ENCODE results near the gene TSPAN18.

The TSPAN18 gene

DNA sequence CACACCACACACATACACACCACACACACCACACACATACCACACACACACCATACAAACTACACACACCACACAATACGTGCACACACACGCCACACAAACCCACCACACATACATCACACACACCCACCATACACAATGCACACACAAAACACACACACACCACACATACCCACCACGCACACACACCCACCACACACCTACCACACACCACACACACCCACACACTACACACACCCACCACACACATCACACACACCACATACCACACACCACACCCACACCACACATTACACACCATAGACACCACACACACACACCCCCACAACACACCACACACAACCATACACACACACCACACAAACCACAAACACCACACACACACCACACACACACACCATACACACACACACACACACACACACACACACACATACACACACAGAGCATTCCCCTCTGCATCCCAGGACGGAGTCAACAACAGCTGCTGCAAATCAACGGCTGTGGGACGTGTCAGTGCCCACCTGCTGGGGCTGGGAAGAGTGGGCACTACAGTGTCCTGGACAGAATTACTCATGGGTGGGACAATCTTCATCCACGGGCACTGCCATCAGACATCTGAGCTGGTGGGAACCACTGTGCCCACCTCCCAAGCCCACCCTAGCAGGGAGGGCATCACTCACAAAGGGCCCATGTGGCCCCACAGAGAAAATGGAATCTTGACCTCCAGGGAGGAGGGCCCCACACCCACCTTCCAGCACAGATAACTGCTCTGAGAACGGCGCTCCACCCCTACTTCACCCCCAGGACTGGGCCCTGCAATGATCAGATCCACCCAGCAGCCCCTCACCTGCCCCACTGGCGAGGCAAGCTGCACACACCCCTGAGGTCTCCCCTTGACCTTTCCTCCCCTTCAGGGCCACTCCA lies 215.5 kb downstream of the TSPAN18 start:
- DNase-seq (ENCODE audit: low read depth), result no peak

DNA sequence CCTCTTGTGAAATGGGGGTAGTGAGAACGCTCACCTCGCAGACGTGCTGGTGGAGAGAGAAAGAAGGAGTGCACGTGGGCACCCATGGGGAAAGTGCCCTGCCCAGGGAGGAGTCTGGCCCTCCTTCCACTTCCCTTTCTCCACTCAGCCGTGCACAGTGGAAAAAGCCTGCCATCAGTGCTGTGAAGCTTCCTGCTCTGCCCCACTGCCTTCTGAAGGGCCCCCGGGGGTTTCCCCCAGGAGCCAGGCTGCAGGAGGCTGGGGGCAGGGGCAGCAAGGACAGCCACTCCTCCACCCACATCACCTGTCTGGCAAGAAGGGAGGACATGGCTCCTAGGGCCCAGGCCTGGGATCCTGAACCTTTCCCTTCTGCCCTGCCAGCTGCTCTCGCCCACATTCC lies 216.4 kb downstream of the TSPAN18 start:
- no peak for DNase-seq (ENCODE audit: low read depth)

DNA sequence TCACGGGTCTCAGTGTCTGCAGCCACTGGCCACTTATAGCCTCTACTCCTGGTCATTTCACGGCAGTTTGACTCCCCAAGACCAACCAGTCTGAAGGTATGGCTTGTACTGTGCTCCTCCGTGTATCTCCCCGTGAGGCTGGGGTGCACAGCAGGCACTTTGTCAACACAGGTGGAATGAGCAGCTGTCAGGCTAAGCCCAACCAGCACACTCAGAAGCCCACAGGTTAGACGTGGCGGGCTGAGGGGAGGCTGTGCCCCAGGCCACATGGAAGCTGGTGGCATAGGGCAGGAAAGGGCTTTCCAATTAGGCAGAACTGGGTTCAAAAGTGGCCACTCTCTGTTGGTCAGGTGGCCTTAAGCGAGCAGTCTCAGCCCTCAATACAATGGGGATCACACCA lies 216.9 kb downstream of the TSPAN18 start:
- DNase-seq (ENCODE audit: low read depth), result no peak

DNA sequence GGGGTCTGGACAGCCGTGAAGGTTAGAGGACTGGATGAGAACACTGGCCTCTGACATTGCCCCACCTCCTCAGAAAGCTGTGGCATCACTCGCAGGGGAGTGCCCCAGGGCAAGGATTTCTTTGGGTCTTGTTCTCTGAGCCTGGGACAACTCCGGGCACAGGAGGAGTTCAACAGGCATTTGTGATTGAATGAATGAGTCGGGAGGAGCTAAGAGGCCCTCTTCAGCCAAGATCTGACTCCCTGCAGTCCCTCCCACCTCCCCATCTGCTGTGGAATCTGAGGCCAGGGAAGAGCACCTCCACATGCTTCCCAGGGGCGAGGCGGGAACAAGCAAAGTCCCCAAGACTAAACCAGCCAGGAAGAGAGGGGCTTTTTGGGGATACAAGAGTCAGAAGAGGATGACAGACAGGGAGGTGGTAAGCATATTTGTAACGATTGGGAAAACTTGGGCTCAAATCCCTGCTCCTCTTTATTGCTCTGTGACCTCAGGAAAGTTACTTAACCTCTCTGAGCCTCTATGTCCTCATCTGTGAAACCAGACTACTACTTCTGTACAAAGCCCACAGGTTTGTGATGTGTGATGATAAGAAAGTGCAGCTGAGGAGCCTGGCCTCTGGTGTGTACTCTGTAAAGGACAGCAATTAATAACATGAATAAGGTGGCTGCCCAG lies 217.6 kb downstream of the TSPAN18 start:
- DNase-seq (ENCODE audit: low read depth), result no peak

DNA sequence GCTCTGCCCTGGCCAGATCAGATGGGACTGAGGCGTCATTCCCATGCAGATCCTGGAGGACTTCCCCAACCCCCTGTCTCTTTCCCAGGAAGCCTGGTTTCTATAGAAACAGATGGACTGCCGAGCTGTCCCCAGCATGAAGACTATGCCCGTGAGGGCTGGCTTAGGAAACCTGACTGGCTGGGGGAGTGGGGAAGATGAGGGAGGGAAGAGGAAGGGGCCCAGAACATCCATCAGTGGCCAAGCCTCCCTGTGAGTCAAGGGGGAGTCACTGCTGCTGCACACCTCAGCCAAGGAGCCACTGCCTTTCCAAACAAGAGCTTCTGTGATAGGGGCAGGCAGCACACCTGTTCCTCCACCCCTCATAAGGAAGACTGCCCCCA lies 218.1 kb downstream of the TSPAN18 start:
- no peak for DNase-seq (ENCODE audit: low read depth)

DNA sequence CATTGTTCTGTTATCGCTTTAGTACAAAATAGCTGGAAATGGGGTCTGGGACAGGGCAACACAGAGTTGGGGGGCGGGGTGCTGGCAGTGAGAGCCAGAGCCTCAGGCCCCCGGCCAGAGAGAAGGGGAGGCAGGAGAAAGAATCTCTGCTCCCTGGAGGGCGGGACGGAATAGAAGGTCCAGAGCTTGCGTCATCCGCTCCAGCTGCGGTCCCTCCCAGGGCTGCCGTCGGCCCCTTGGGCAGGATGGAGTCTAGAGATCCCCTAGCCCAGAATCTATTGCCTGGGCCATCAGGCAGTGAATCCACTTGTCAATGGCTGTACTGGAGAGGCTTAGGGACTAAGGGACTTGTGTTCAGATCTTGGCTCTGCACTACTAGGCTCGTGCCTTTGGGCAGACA lies 218.9 kb downstream of the TSPAN18 start:
- DNase-seq (ENCODE audit: low read depth), result no peak

DNA sequence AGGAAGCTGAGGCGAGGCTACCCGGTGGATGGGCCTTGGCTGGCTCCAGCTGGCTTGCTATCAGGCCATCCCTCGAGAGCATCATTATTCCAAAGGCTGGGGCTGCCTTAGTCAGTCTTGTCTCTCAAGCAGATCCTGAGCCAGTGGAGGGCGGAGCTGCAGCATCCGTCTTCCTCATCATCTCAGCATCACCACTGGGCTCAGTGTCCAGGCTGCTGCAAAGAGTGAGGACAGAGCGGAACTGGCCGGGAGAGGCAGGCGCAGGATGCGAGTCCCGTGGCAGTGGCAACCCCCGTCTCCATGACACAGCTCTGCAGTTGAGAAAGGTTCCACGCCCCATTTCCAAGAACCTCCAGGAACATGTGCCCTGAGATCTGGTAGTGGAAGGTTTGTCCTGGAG lies 219.5 kb downstream of the TSPAN18 start:
- DNase-seq (ENCODE audit: low read depth), result no peak

DNA sequence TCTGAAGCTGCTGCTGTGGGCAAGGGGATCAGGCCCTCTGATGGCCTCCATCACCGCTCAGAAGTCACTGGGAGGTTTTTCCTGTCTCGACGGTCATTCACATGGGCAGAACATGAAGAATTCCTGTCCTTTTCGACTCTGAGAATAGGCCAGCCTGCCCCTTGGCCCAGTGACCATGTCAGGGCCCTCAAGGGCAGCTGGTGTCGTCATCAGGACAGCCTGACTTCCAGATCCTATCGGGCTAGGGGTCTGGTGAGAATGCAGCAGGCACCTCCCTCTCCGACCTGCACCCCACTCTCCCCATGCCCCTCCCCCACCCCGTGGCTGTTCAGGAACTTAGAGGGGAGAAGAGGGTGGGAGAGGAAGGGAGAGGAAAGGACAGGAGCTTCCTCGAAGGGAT lies 220.4 kb downstream of the TSPAN18 start:
- no peak for DNase-seq (ENCODE audit: low read depth)

DNA sequence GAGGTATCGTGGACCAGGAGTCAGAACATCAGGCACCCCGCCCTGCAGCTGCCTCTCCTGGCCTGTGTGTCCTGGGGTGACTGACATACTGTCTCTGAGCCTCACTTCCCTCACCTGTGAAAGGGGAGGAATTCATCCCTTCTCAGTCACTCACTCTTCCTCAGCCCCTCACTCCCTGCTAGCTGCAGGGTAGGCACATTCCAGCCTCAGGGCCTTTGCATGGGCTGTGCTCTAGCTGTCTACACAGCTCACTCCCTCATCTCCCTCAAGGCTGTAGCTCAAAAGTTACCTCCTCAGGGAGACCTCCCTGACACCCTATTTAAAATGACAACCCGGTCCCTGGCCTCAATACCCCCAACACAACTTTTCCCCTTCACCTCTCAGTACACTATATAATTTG lies 221.4 kb downstream of the TSPAN18 start:
- DNase-seq (ENCODE audit: low read depth), result no peak

DNA sequence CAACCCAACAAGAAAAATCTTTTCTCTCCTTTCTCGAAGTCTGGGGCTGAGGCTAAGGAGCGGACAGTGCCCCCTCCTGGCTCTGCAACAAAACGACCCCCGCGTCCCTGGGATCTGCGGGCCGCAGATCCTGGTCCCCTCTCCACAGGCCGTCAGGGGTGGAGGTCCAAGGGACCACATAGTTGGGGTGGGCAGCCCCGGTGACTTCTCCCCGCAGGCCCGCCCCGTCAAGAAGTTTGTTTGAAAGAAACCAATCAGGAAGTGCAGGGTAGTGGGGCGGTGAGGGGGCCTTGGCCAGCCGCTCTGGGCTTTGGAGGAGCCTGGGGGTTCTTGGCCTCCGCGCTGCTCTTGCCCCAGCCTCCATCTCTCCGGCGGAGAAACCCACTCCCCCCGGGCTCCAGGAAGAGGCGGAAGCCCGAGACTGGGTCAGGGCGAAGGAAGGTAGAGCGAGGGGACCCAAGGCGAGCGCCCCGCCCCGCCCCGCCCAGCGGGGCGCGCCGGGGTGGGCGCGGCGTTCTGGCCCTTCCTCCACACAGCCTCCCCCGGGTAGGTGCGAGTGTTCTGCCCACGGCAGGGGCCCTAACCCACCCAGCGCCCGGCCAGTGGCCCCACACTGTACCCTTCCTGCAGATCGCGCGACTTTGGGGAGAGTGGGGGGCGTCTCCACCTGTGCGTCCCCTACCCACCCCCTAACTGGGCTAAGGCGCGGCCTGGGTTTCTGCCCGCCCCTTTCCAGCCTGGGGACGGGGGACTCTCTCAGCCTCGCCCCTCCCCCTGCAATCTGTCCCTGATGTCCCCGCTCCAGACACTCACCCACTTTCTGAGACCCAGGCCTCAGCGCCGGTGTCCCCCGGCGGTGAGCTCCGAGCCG lies 222.6 kb downstream of the TSPAN18 start:
- peak; percentile 15 for DNase-seq (ENCODE audit: low read depth)

DNA sequence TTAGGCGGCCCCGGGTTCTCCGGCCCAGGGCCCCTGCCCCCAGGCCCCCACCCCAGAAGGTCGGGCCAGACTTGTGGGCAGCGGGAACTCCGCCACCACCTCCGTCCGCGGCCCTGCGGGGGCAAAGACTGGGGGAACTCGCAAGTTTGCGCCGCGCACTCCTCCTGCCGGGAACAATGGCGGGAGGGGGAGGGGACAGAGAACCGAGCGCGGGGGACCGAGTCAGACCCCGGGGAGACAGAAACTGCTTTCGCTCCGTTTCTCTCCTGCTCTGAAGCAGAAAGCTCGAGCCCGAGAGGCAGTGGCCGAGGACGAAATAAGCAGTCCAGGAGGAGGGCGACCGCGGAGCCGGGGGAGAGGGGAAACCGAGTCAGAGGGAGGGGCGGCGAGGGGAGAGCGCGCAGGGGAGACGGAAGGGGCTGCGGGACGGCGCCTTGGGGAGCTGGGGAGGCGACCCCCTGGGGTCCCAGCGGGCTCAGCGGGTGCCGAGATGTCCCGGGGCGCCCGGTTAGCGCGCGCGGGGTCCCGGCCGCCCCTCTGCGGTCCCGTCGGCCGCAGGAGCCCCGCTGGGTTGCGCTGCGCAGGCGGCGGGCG lies 223.4 kb downstream of the TSPAN18 start:
- no peak for DNase-seq (ENCODE audit: low read depth)

DNA sequence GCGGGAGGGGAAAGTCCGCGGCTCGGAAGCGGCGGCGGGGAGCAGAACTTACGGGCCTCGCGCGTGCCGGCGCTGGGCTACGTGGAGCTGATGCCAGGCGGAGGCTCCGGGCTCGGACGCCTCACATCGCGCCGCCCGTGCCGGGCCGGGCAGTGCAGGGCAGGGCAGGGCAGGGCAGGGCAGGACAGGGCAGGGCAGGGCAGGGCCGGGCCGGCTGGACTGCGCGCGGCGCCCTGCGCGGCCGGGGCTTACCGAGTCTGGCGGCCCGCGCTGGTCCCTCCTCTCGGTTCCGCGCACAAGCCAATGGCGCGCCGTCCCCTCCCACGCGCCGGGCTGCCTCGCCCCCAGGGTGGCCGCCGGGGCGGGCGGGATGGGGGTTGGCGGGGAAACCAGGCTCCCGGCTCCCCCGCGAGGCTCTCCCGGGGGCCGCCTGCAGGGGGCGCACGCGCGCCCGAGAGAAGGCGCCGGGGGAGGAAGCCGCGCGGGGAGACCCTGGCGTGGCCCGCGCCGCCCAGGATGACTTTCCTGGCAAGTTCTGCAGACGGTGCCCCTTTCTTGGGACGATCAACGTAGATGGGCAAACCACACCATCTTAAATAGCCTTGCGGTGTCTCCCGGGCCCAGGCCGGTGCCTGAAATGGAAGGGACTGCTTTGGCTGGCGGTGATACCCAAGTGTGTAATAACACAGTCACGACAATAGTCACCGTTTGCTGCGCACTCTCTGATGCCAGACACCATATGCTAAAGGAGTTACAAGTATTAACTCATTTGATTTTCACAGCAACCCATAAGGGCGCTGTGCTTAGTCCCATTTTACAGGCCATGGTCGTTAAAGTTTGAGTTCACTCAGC lies 224.1 kb downstream of the TSPAN18 start, which contains the start of gene TP53I11:
Gene TP53I11 (minus strand): TSS at position 259 of the 852 bp plus-strand sequence. CDS start 12,548 bp downstream, outside the sequence.
- peak; percentile 47 for DNase-seq (ENCODE audit: low read depth)

DNA sequence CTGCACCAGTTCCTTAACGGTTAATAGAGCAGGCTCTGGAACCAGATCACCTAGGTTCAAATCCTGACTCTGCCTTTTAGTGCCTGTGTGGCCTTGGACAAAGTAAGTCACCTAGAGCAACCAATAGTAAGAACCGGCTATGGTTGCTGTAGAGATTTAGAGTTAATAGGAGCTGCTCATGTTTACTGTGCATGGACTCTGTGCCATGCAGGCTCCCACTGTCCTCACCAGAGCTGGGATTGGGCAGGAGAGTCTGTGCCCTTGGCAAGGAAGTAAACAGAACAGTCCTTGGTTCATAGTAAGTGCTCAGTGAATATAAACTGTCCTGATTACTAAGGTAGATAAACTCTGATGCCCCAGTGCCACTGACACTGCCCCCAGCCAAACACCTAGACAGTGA lies 225.3 kb downstream of the TSPAN18 start:
- no peak for DNase-seq (ENCODE audit: low read depth)

DNA sequence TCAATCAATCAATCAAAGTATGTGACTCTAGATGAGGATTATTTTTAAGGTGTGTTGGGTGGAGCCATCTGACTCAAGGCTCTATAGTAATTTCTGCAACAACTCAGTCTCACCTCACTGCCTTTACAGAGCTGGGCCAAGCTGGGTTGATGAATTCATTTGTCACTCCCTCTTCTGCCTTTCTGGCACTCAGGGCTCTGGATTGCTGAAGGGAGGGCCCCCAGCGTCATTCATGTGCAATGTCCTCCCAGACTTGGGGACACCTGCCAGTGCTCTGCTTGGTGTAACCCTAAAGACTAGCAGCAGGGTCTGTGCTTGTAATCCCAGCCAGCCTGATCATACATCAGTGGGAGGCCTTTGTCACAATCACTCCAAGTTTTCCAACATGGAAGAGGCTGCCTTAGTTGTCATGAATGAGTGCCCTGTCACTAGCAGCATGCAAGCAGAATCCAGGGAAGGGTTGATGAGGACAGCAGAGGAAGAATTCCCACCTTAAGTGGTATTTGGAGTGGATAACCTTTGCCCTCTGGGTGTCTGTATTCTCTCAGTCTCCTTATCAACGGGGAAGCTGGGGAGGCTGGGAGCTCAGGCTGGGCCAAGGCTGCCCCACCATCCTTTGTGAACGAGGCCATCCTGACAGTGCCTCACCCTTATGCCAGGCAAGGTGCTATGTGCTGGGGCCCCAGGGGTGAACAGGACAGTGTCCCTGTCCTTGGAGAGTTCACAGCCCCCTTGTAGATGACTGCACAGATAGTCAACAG lies 225.9 kb downstream of the TSPAN18 start:
- DNase-seq (ENCODE audit: low read depth), result no peak

DNA sequence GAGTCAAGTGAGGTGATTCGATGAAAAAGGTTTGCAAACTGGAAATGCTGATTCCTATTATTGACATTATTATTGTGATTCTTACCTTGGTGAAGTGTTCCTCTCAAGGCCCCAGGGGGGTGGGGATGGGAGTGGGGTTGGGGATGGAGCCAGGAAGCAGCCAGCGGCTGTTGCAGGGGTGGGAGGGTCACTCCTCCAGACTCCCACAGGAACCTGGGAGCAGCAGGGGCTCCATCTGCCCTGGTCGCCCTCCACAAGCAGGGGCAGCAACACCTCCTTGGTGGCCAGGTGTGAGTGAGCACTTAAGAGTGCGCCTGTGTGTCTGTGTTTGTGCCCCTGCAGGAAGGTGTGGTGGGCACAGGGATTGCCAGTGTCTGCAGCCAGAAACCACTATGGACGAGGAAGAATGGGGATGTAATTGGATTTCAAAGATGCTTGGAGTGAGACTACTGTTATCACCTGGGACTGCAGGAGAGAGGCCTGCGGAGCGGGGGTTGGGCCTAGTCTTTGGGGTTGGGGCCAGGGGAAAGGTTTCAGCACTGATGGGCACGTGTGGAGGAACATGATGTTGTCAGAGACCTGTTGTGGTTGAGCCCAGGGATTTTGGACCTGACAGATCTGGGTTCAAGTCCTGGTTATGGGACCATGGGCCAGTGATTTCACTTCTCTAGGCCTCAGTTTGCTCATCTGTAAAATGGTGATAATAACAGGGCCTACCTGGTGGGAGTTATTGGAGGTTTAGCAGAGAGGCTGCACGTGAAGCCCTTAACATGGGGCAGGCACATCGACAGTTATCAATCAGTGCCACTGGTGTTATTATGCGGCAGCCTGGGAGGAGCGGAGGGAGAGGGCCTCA lies 227.5 kb downstream of the TSPAN18 start:
- no peak for DNase-seq (ENCODE audit: low read depth)

DNA sequence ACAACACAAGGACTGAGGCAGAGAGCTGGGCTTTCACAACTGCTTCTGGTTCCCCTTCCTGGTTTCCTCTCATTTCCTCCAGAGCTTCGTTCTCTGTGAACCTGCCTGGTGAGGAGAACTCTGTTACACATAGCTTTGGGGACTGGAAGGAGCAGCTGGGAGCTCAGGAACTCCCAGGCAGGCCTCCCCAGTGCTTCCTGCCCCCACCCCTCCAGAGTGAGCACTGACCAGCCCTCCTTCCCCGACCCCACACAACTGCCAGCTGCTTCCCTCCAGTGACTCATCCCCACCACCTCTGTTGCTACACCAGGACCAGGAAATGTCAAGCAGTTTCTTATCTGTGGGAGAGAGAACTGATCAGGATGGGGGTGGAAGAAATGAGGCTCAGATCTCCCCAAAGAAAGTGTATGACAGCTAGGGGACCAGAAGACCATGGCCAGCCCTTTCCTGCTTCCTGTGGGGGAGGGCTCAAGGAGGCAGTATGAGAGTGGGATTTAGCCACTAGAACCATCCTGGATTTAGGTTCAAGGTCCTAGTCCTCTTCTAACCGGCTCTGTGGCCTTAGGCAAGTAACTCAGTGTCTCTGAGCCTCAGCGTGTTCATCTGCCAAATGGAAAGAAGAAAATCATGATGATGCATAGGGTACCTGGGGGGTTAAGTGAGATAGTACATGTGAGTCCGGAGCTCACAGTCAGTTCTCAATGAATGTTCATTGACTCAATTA lies 228.4 kb downstream of the TSPAN18 start:
- peak; percentile 29 for DNase-seq (ENCODE audit: low read depth)

DNA sequence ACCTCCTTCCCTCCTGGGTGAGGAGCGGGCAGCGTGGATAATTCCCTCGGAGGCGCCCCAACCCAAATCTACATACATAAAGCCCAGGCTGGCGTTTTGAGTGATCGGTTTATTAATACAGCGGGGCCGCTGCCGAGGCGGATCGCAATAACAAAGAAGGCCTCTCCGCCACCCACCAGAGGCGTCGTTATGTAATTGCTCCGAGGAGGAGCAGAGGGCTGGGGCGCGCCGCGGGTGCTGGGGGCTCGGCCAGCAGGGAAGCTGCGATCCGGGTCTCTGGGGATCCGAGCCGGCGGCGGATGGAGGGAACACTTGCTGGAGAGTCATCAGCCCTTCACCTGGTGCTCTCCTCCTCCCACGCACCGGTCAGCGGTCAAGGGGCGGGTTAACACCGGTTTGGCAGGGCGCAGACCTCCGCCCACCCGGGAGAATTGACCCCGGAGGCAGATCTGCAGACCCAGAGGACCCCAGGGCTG lies 230.3 kb downstream of the TSPAN18 start:
- no peak for DNase-seq (ENCODE audit: low read depth)

DNA sequence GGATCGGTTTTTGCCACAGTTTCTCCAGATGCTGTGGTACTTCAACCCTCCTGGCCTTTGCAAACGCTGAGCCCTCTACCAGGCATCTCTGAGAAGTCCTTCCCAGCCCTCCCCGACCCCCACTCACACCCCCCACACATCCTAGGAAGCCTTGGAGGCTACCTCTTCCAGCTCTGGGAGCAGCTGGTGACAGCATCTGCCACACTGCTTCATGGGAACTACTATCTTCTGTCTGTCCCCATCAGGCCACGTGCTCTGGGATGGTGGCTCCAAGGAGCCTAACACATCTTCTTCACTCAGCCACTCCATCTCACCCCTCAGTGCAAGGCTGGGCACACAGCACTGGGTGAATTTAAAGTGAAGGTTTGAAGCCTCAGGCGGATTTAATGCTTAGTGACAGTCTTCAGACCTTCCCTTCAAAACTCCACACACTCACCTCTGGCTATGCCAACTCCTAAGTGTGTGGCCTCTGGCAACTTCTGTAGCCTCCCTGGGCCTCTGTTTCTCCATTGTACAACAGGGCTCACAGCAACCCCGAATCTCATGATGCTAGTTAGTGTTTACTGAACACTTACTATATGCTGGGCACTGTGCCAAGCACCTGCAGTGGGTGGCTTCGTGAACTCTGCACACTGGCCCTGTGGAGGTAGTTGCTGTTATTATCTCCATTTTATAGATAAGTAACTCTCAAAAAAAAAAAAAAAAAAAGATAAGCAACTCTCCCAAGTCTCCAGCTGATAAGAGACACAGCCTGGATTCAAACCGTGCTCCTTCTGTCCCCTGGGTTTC lies 231.2 kb downstream of the TSPAN18 start:
- DNase-seq (ENCODE audit: low read depth), result no peak
